Bone marrow (tissue), 2 donors: ENCODE results near the gene GNB1L.

Experiments used
- DNase-seq, 2 donors: peaks; one replicate each; lab custom pipeline; 2025; lab: John Stamatoyannopoulos, UW

GNB1L gene

DNA sequence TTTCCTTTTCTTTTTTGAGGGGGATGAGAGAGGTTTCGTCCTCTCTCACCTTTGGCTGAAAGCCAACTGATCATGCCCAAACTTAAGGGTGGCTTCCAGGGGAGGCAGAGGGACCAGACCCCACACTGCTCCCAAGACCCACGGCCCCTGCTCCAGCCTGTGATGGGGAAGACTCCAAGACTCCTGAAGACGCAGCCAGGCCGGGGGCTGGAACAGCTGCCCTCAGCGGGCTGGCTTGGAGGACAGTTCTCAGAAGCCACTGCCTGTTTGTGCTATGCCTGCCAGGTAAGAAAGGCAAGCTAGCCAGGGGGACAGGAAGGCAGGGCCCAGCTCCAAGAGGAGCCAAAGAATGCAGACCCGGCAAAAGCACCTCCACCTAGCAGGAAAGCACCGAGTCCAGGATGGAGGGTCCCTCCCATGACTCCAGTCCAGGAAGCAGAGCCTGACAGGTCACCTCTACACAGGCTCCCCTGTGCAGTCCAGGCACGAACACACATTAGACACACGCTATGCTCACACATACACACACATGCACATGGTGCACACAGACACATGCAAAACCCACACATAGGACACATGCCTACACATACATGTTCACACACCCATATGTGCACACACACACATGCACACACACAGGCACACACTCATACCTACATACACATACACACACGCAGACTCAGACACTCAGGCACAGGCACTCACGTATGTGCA is 31.3 kb downstream of the GNB1L start:
- DNase-seq = no peak

DNA sequence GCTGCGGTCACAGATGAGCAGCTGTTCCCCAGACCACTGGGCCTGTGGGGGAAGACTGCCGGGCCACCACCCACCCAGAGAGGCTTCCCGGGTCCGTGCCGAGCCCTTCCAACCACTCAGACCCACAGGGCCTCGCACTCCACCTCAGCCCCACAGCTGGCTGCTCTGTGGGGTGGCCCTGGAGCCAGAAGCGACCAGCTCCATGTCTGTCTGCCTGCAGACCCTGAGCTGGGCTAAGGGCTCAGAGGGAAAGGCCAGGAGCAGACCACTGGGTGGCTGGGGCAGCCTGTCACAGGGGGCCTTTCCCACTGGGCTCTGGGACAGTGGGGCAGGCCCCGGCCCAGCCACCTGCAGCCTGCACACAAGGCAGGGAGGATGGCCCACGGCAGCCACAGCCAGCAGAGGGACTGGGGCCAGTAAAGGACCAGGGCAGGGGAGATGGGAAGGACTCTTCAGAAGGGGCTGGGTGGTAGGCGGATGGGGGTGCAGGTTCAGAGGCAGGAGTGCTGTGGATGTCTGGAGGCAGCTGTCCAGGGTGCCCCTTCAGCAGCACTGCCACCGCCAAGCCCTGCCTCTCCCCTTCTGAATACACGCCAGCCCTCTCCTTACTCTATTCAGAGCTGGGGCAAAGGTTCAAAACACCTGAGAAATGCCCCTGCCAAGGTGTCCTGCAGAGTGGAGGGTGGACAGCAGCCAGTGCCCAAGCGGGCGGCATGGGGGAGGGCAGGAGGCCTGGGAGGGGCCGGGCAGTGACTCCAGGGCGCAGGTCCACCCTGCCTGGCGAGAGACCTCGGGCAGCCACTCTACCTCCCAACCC is 32.2 kb downstream of the GNB1L start:
- DNase-seq = no peak

DNA sequence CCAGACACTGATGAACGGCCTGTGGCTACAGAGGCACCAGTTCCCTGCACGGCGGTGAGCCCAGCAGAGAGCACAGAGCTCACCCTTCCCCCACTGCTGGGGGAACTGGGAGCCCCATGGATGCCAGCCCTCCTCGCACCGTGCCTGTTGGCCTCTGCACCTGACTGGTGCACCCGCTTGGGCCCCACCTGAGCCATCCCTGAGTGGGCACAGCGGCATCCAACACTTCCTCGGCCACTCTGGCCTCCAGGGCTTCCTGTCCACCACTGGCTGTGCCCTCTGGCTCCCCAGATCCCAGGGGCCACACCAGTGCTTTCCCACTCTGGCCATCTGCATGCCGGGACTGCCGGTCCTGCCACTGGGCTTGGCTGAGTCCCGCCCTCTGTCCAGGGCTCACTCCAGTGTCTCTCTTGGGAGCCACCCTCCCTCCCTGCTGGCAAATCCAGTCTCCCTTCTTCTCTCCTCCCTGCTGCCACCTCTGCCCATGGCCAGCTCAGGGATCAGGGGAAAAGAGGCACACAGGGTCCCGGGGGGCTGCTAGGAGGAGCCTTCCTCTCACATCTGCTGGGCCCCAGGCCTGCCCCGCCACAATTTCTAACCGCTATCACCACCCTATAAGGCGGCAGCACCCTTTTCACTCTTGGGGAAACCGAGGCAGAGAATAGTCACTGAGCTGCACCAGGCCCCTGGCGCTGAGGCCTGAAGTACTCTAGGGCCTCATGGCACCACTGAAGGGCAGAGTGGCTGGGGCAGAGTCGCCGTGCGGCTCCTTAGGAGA is 33.0 kb downstream of the GNB1L start:
- DNase-seq = no peak

DNA sequence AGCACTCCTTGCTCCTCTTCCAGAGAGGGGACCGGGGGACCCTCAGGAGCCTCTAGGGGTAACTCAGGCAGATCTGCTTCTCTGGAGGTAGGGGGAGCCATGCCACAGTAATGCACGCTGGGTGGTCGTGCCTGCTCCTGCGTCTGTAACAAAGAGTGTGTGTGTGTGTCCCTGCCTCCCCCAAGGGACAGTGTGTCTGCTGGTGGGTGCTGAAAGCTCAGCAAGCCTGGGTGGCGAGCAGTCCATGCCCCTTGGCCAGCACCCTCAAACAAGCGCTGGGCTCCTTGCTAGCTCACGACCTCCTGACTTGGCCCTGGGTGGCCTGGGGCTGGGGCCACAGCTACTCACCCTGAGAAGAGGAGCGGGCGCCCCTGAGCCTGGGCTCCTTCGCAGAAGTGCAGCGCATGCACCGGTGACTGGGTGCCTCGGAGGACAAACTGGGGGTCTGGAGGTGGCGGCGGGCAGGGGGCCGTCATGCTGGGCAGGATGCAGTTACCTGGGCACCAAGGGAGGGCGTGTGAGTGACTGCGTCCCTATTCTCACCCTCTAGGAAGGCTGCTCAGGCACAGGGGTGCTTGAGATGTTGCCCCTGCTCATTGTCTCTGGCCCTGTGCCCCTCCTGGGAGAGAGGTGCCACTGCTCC is 33.7 kb downstream of the GNB1L start:
- no peak for DNase-seq

GRCh38 chr22:19819911-19820879 is 34.5 kb downstream of the GNB1L start:
- no peak for DNase-seq

DNA sequence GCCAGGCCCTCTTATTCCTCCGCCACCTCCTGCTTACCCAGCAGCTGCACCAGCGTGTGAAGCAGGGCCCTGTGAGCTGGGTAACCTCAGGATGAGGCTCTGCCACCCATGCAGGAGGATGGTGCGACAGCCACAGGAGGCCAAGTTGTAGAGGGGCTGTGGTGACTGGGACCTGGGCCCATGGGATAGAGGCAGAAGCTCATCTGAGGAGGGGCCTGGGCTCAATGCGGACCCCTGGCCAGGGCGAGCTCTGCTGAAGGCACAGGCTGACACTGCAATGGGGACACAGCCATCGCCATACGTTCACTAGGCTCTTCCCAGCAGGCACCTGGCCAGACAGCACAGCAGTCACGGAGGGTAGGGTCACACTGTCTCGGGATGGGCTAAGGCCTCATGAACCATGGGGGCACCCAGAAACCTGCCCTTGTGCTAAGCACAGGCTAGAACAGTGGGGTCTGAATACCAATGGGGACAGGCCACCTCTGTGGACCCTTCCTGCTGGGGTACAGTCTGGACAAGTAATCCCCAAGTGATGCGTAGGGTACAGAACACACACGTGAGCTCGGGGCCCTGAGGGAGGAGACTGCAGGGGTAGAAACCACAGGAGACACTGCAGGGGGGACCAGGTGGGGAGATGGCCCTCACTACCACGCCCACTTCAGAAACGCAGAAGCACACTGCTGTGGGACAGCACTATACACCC is 35.3 kb downstream of the GNB1L start:
- no peak for DNase-seq

DNA sequence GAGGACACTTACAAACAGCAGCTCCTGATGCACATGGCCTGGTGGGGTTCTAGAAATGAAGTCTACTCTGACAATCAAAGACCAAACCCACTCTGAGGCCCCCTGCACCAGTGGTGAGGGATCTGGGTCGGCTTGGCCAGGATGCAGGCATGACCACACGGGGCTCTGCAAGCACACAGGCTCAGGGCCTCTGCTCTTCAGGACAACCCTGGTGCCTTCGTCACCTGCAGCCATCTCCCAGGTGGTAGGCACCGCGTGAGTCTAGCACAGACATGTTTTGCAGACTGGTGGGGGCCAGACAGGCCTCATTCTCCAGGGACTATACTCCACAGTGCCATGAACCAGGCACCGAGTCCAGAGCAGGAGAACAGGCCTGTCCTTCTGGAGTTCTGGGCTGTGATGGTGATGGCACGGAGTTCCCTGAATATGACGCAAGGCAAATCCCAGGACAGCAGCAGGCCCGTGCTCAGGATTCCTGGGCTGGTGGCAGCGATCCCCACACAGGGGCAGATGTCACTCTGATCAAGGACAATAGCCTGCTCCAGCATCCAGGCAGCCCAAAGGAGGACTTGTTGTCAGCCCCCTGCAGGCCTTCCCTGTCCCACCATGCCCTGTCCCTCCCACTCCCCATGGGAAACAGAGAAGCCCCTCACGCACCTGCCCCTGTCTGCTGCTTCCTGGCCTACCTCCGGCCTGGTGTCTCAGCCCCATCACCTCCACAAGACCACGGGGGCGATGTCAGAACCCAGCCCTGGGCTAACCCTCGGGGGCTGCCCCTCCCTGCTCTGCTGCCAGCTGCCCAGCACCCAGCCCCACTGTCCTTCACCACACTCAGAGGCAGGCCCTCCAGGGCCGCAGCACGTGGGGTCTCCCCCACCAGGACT is 36.1 kb downstream of the GNB1L start:
- DNase-seq = no peak

GRCh38 chr22:19816372-19817119 is 38.1 kb downstream of the GNB1L start:
- DNase-seq = no peak

DNA sequence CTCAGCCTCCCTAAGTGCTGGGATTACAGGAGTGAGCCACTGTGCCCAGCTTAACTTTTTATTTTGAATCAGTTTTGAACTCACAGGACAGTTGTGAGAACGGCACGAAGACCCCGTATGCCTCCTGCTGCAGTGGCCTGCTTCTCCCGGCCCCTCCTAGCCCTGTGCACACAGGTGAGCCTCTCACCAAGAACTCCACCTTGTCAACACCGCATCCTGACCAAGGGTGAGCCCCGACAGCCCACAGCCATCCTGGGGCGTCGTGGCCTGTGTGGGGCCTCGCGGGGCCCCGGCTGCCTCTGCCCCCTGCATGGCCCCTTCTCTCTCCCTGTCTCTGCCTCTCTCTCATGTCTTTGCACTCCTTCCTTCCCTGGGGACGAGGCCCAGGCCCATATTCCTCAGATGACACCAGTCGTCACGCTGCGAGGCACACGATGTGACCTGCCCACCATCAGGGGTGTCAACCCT is 38.8 kb downstream of the GNB1L start:
- no peak for DNase-seq

DNA sequence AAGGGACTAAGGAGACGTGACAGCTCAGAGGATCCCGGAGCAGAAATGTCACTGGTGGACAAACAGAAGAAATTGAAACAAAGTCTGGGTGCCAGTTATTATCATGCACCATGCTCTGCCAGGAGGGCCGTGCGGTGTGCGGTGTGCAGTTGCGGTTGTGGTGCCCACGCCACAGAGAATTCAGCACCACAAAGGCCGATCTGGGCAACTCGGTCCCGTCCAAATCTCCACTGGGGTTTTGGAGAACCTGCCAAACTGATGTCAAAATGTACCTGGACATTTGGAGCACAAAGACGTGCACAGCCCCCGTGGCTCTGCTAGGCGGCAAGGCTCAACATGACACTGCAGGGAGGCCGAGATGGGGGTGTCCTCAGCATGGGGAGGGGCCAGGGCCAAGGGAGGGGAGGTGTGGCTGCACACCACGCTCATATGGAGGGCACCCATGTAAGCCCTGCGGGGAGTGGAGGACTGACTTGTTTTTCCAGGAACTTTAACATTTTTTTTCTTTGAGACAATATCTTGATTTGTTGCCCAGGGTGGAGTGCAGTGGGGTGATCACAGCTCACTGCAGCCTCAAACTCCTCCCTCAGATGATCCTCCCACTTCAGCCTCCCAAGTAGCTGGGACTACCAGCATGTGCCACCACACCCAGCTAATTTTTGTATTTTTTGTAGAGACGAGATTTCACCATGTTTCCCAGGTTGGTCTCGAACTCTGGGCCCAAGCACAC is 39.4 kb downstream of the GNB1L start:
- no peak for DNase-seq

- no peak for DNase-seq
Observed at GRCh38 chr22:19814428-19814827, 40.2 kb downstream of the GNB1L start.

- DNase-seq = no peak
Observed at GRCh38 chr22:19812910-19813309, 41.8 kb downstream of the GNB1L start.

GRCh38 chr22:19811811-19812771 is 42.6 kb downstream of the GNB1L start:
- no peak for DNase-seq

DNA sequence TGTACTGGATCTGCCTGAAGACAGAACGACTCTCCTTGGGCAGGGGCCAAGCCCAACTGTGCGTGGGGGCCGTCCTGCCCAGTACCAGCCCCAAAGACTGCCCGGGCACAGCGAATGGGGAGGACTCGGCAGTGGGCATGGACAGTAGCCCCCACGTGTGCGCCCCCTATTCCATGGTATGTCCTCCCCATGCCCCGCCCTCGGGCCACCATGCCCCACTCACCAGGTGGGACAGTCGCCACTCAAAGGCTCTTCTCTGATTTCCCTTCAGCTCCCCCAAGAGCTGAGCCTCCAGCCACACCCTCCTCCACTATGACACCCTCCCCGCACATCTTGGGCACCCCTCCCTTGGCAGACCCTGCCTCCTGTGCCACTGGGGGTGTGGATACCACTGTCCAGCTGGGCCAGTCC is 43.5 kb downstream of the GNB1L start:
- DNase-seq = no peak

DNA sequence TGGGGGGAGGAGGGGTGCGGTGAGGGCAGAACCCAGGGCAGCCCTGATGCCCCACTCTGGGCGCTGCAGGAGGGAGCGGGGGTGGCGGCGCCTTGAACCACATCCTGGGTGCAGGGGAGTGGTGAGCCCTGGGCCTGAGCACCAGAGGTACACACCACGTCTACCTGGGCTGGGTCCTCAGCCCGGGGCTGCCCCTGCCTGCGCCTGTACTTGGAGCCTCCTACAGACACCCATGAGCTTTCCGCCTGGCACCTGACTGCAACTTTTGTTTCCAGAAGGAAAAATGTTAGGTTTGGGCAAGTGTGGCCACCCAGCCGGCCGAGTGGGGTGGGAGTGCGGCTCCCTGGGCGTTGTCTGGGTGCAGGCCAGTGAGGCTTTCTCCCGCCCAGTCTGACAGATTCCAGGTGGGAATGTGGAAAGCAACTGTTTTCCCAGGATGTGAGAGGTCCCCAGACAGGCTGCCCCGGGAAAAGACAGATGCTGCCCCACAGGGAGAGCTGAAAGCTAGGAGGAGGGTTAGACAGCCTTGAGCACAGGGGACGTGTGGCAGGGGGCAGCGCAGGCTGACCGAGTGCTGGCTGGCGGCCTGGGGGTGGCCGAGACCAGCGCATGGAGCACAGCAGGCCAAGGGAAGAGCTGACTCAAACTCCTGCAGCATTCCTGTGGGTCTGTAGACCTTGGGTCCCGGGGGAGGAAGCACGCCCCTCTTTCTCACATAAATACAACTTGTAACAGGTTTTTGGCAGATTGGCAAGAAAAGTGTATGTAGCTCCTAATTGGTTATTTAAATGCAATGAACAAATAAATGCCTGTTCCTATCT is 44.1 kb downstream of the GNB1L start:
- no peak for DNase-seq

GRCh38 chr22:19809741-19810140 is 44.9 kb downstream of the GNB1L start:
- no peak for DNase-seq
